Measurements from ENCODE around the gene ARID1A. TPM values are rescaled to one million over a fixed set of nuclear protein-coding genes. Genes with fewer than 3 reads are reported as not detected.

Gene ARID1A
- total and polyA plus RNA-seq, 2 of the 4 experiments (the other 2 are of a cell fraction) = 14.0 to 40.7 TPM

- H2AFZ ChIP-seq (replicated peaks; ENCODE audit: low read length, poor library complexity) = peak overlapping the region; percentile 84
- no peak overlapping the region for H4K5ac ChIP-seq (ENCODE audit: low read depth, low read length)
- H4K8ac ChIP-seq (ENCODE audit: low read depth in 2 of 2, low read length in 2 of 2) = no peak overlapping the region
- no TSS peak for BruUV-seq (replicated peaks)
- no peak overlapping the region for H3K27ac ChIP-seq (ENCODE audit: insufficient read depth, low read length)
- CTCF ChIA-PET = interaction anchor here (0.6 to 1.3 kb wide), 4 partner anchors 9 to 955 kb away, joined by 3 to 4 read pairs (median 4); no protein-coding TSS in a partner anchor
- 31% methylated on average over 3 of the region's 9 CpGs; no CpG with 5 or more reads in 1 of the 2 experiments for WGBS, 2 experiments (ENCODE audit: extremely low coverage in 2 of 2, insufficient read length in 1 of 2)
- H4K20me1 ChIP-seq (ENCODE audit: insufficient read depth, low read length) = no peaks in the 10 kb centered on the region
- no peak overlapping the region for H4K91ac ChIP-seq (ENCODE audit: insufficient read depth, low read depth, low read length)
- no peak overlapping the region for H2AK9ac ChIP-seq (replicated peaks; ENCODE audit: low read depth, low read length, poor library complexity)
- no peak overlapping the region for H3K14ac ChIP-seq (replicated peaks; ENCODE audit: low read depth, low read length)
- no peak overlapping the region for H2BK5ac ChIP-seq (ENCODE audit: low read depth, low read length, poor library complexity, severe bottlenecking)
- H3K36me3 ChIP-seq (ENCODE audit: control insufficient read depth, insufficient read depth, low read length) = no peaks in the 10 kb centered on the region
- H3K9me1 ChIP-seq (ENCODE audit: insufficient read depth, low read length) = no peaks in the 10 kb centered on the region
- DNase-seq = peak; percentile 64
- no peak overlapping the region for H3K4ac ChIP-seq (ENCODE audit: low read depth, low read length)
- peak overlapping the region; percentile 33 for H3K4me2 ChIP-seq (ENCODE audit: low read depth, low read length)
- H3K23ac ChIP-seq (ENCODE audit: low read depth, low read length) = no peak overlapping the region; the same call in 1 of the 2 replicates
- H3K79me1 ChIP-seq (ENCODE audit: low read depth in 1 of 2, low read length in 2 of 2) = no peaks in the 10 kb centered on the region
- H2BK120ac ChIP-seq (ENCODE audit: low read depth, low read length) = no peak overlapping the region
- dilution Hi-C loops (cut with HindIII; ENCODE audit: low sequenced_read_pairs, unreplicated experiment) = no loop called here
- H3K4me1 ChIP-seq (ENCODE audit: control insufficient read depth, insufficient read depth, low read length) = peaks cover 5% of the 10 kb centered on the region
- H3K18ac ChIP-seq (ENCODE audit: low read depth, low read length) = no peak overlapping the region
- H2BK20ac ChIP-seq (ENCODE audit: low read depth, low read length) = 0 out of 2 replicates have a peak overlapping the region, but pooled peaks have one; percentile 2
- peak; percentile 86 for ATAC-seq (ENCODE audit: low read depth)
- in situ Hi-C loops (cut with MboI; ENCODE audit: low sequenced_read_pairs) = no loop called here
- intact Hi-C loops (cut with micrococcal nuclease) = loop anchor here (5.0 kb wide), 1 partner anchor 50 kb away; no protein-coding TSS in a partner anchor
- no peaks in the 10 kb centered on the region for H3K9me3 ChIP-seq (ENCODE audit: control insufficient read depth, insufficient read depth, low read length)
- H3K9ac ChIP-seq (ENCODE audit: low read depth, low read length) = no peak overlapping the region
- no peak overlapping the region for H2BK15ac ChIP-seq (ENCODE audit: low read depth, low read length)
- H2AK5ac ChIP-seq (ENCODE audit: low read depth, low read length) = no peak overlapping the region
- POLR2A ChIA-PET (ENCODE audit: unreplicated experiment) = no interaction called here
- no peak overlapping the region for H3K4me3 ChIP-seq (ENCODE audit: insufficient read depth, low read depth, low read length)
- TF ChIP-seq RCOR1 (IDR thresholded peaks at IDR 0.05; ENCODE audit: insufficient replicate concordance, low read length) (no peak), RAD21 (IDR thresholded peaks at IDR 0.05; ENCODE audit: low read length) (peak; percentile 41), MXI1 (IDR thresholded peaks at IDR 0.05; ENCODE audit: borderline replicate concordance, low read depth, low read length) (no peak), RFX5 (IDR thresholded peaks at IDR 0.05; ENCODE audit: low read depth, low read length) (no peak), CEBPB (IDR thresholded peaks at IDR 0.05; ENCODE audit: low read depth, low read length) (no peak), CTCF (conservative IDR thresholded peaks at IDR 0.05; ENCODE audit: low read depth, low read length) (peak; percentile 41), NFE2L2 (IDR thresholded peaks at IDR 0.05; ENCODE audit: low read depth, low read length) (no peak), FOS (IDR thresholded peaks at IDR 0.05; ENCODE audit: low read depth, low read length) (no peak), POLR2A (IDR thresholded peaks at IDR 0.05; ENCODE audit: low read depth, low read length) (no peak), CHD1 (IDR thresholded peaks at IDR 0.05; ENCODE audit: low read depth, low read length) (no peak), MAFK (IDR thresholded peaks at IDR 0.05; ENCODE audit: low read depth, low read length) (no peak), SMC3 (IDR thresholded peaks at IDR 0.05; ENCODE audit: low read depth, low read length) (no peak)
- TF ChIP-seq, protein P1, sequence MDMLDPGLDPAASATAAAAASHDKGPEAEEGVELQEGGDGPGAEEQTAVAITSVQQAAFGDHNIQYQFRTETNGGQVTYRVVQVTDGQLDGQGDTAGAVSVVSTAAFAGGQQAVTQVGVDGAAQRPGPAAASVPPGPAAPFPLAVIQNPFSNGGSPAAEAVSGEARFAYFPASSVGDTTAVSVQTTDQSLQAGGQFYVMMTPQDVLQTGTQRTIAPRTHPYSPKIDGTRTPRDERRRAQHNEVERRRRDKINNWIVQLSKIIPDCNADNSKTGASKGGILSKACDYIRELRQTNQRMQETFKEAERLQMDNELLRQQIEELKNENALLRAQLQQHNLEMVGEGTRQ (IDR thresholded peaks at IDR 0.05; ENCODE audit: low read depth, low read length) = no peak
- H3K56ac ChIP-seq (ENCODE audit: extremely low read depth, insufficient read depth, low read length) = no peak overlapping the region
- no peaks in the 10 kb centered on the region for H3K27me3 ChIP-seq (ENCODE audit: control insufficient read depth, insufficient read depth, low read length)
Measured at GRCh38 chr1:26677306-26678115, 18.3 kb upstream of the ARID1A start.
